Testis (tissue), 3 donors: ENCODE results near the gene TMSB15C. TPM values are rescaled to one million over a fixed set of nuclear protein-coding genes. Genes with fewer than 3 reads are reported as not detected.

Source experiments
- DNase-seq: peaks from one replicate; pipeline ENCODE4 v3.0.0-alpha.2; 2019
- H3K27ac ChIP-seq, 2 donors: fragments of 200-600 bp; sonication (generic); one replicate each; pipeline ENCODE4 v1.5.1; 2019
- H3K27me3 ChIP-seq: fragments of 200-600 bp; sonication (generic); one replicate; pipeline ENCODE4 v1.5.1; 2019
- H3K36me3 ChIP-seq: fragments of 200-600 bp; sonication (generic); one replicate; pipeline ENCODE4 v1.5.1; 2017; ENCODE audit warnings: low read depth; ENCODE audit errors: missing control alignments
- H3K4me1 ChIP-seq: fragments of 200-600 bp; sonication (generic); one replicate; pipeline ENCODE4 v1.5.1; 2019
- H3K4me3 ChIP-seq, 2 donors: fragments of 200-600 bp; sonication (generic); one replicate each; pipeline ENCODE4 v1.5.1; 2017 to 2019
- H3K9me3 ChIP-seq: fragments of 200-600 bp; sonication (generic); one replicate; pipeline ENCODE4 v1.5.1; 2017
- CTCF ChIP-seq, 3 experiments: fragments of 450-650 bp in 2 of 3; fragments of 200-600 bp in 1 of 3; sonication (generic) in 1 of 3; IDR thresholded peaks; one replicate each; pipeline ENCODE4 v1.5.1; 2016 to 2019; ENCODE audit warnings: antibody characterized with exemption in 3 of 3, mild to moderate bottlenecking in 2 of 3, moderate library complexity in 1 of 3
- POLR2A ChIP-seq: fragments of 450-650 bp; IDR thresholded peaks from one replicate; pipeline ENCODE4 v1.6.1; 2017; ENCODE audit warnings: antibody characterized with exemption, mild to moderate bottlenecking, moderate library complexity
- WGBS, 2 donors: methylation state at CpG; one replicate each; pipeline ENCODE4 v1.1.5; 2018; 5-methylcytosine and 5-hydroxymethylcytosine counted together
- intact Hi-C: fragments of 100-400 bp; cut with DNase I; formaldehyde crosslinking; loops from one replicate; pipeline ENCODE4 v1.15.1; 2023; ENCODE audit warnings: low total_unique reads
- polyA plus RNA-seq: library from polyadenylated mRNA; stranded (reverse); fragments of 350-450 nt; fragmentation: Illumina TruSeq; extraction: RNeasy Lipid Tissue Mini Kit (QIAGEN cat#74804); gene quantifications from one replicate; pipeline ENCODE4 v1.2.3, GENCODE V29; 2014; ENCODE audit warnings: low read depth, low replicate concordance; ENCODE audit not compliant: insufficient read depth
- total RNA-seq, 2 donors: library from RNA; depleted of rRNA; stranded (reverse); fragments of >200 nt; gene quantifications; one replicate each; pipeline ENCODE4 v1.2.3, GENCODE V29; 2016

The TMSB15C gene
- total and polyA plus RNA-seq, 3 donors from 2014 or later: 1.5 to 3.4 (median 2.7) TPM

- H3K27ac ChIP-seq: no peak overlapping the region
- WGBS, 2 donors: 89% methylated on average over 10 of the region's 10 CpGs; no CpG with 5 or more reads in 1 of the 2 donors
- no peaks in the 10 kb centered on the region for H3K9me3 ChIP-seq
- no peaks in the 10 kb centered on the region for H3K27me3 ChIP-seq
- no peaks in the 10 kb centered on the region for H3K4me1 ChIP-seq
- H3K4me3 ChIP-seq: no peak overlapping the region
- H3K36me3 ChIP-seq: no peaks in the 10 kb centered on the region
- TF ChIP-seq POLR2A (no peak), CTCF (IDR thresholded peaks at IDR 0.05) (no peak)
- DNase-seq: no peak
- intact Hi-C loops: no loop called here
Measured at GRCh38 chrX:104104676-104105075, 28.6 kb upstream of the TMSB15C start.

- H3K36me3 ChIP-seq: no peaks in the 10 kb centered on the region
- intact Hi-C loops: no loop called here
- no peak overlapping the region for H3K27ac ChIP-seq
- H3K27me3 ChIP-seq: no peaks in the 10 kb centered on the region
- no peaks in the 10 kb centered on the region for H3K4me1 ChIP-seq
- no peak overlapping the region for H3K4me3 ChIP-seq
- DNase-seq: no peak
- no peaks in the 10 kb centered on the region for H3K9me3 ChIP-seq
- no peak for TF ChIP-seq POLR2A
- no peak for TF ChIP-seq CTCF (IDR thresholded peaks at IDR 0.05)
Measured at GRCh38 chrX:104098919-104099318, 22.9 kb upstream of the TMSB15C start.

GRCh38 chrX:104098151-104098808 is 22.2 kb upstream of the TMSB15C start:
- no peak overlapping the region for H3K27ac ChIP-seq
- H3K4me1 ChIP-seq: no peaks in the 10 kb centered on the region
- H3K27me3 ChIP-seq: no peaks in the 10 kb centered on the region
- H3K9me3 ChIP-seq: no peaks in the 10 kb centered on the region
- peak; percentile 26 to 53 (median 47) for TF ChIP-seq CTCF (IDR thresholded peaks at IDR 0.05)
- no peak for TF ChIP-seq POLR2A
- DNase-seq: peak; percentile 48
- intact Hi-C loops: no loop called here
- H3K36me3 ChIP-seq: no peaks in the 10 kb centered on the region
- H3K4me3 ChIP-seq: no peak overlapping the region
- 2 to 3% methylated on average over 4 of the region's 4 CpGs for WGBS, 2 donors

GRCh38 chrX:104085919-104086318 is 9.9 kb upstream of the TMSB15C start:
- H3K27me3 ChIP-seq: no peaks in the 10 kb centered on the region
- WGBS, 2 donors: 54% methylated on average over 3 of the region's 7 CpGs; no CpG with 5 or more reads in 1 of the 2 donors
- H3K4me3 ChIP-seq: no peak overlapping the region
- H3K9me3 ChIP-seq: no peaks in the 10 kb centered on the region
- no peak for TF ChIP-seq CTCF (IDR thresholded peaks at IDR 0.05)
- no peak for TF ChIP-seq POLR2A
- DNase-seq: no peak
- intact Hi-C loops: no loop called here
- no peak overlapping the region for H3K27ac ChIP-seq
- no peaks in the 10 kb centered on the region for H3K36me3 ChIP-seq
- no peaks in the 10 kb centered on the region for H3K4me1 ChIP-seq

GRCh38 chrX:104085477-104085876 is 9.4 kb upstream of the TMSB15C start:
- no peak overlapping the region for H3K27ac ChIP-seq
- no peaks in the 10 kb centered on the region for H3K9me3 ChIP-seq
- DNase-seq: no peak
- WGBS, 2 donors: 62% methylated on average over 6 of the region's 7 CpGs; no CpG with 5 or more reads in 1 of the 2 donors
- H3K4me3 ChIP-seq: no peak overlapping the region
- H3K4me1 ChIP-seq: no peaks in the 10 kb centered on the region
- no peak for TF ChIP-seq CTCF (IDR thresholded peaks at IDR 0.05)
- no peak for TF ChIP-seq POLR2A
- intact Hi-C loops: no loop called here
- H3K36me3 ChIP-seq: no peaks in the 10 kb centered on the region
- H3K27me3 ChIP-seq: no peaks in the 10 kb centered on the region
